ENCODE results near the gene ZNF679. TPM values are rescaled to one million over a fixed set of nuclear protein-coding genes. Genes with fewer than 3 reads are reported as not detected.
"Not testable (repeated sequence)": the region's sequence is repeated elsewhere in the genome, so short reads cannot be mapped to it uniquely, and the experiment has no call there.

Gene ZNF679
- polyA plus RNA-seq, 3 donors: not detected

DNA sequence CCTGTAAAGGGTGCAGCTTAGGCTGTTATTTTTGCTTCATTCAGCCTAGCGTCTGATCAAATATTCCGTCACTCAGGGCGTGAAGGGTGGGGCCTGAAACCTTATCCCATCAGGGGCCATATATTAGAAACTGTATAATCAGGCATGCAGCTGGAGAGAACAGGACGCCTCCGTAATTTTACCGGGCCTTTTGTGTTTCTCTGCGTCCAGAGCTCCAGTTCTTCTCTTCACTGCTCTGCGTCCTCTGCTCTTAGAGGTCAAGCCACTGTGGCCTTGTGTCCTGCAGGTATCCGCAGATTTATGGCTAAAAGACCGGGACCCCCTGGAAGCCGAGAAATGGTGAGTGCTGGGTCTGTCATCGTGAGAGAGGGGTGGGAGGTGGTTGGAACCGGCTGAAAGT lies 21.4 kb upstream of the ZNF679 start, which contains the start of gene ZNF735:
Gene ZNF735 (plus strand): TSS at position 301 of the 400 bp plus-strand sequence. CDS start 0 bp downstream, at position 301.
- H3K36me3 Mint-ChIP-seq: no peaks in the 10 kb centered on the region
- no peak within 1 kb of the TSS for H3K4me3 ChIP-seq (replicated peaks in 1 of 3; ENCODE audit: low read depth in 2 of 3, low read length in 3 of 3)
- no peaks in the 10 kb centered on the region for H3K4me1 Mint-ChIP-seq
- no peaks in the 10 kb centered on the region for H3K79me2 ChIP-seq (ENCODE audit: insufficient read depth, low read length)
- no peak within 1 kb of the TSS for H3K4me2 ChIP-seq (replicated peaks; ENCODE audit: extremely low read depth, low read length, poor library complexity, severe bottlenecking)
- peaks cover 0 to 3% (median 0%) of the 10 kb centered on the region in 3 donors for H3K27me3 Mint-ChIP-seq (ENCODE audit: low read depth in 3 of 3)
- H4K20me1 ChIP-seq (ENCODE audit: insufficient read depth, low read length): no peaks in the 10 kb centered on the region
- no peak within 1 kb of the TSS for H3K27ac ChIP-seq (ENCODE audit: low read depth in 1 of 2, low read length in 2 of 2)
- no peak within 1 kb of the TSS for H3K9ac ChIP-seq (ENCODE audit: insufficient read depth, low read length, poor library complexity, severe bottlenecking)
- H3K27ac Mint-ChIP-seq: no peak within 1 kb of the TSS
- peaks cover 65 to 68% of the 10 kb centered on the region in 2 donors for H3K9me3 ChIP-seq (replicated peaks in 1 of 2; ENCODE audit: control insufficient read depth in 1 of 2, insufficient read depth in 1 of 2, low read length in 2 of 2)
- H2AFZ ChIP-seq (ENCODE audit: insufficient read depth, low read depth, low read length, poor library complexity, severe bottlenecking): no peak within 1 kb of the TSS
- TF ChIP-seq, protein P1, sequence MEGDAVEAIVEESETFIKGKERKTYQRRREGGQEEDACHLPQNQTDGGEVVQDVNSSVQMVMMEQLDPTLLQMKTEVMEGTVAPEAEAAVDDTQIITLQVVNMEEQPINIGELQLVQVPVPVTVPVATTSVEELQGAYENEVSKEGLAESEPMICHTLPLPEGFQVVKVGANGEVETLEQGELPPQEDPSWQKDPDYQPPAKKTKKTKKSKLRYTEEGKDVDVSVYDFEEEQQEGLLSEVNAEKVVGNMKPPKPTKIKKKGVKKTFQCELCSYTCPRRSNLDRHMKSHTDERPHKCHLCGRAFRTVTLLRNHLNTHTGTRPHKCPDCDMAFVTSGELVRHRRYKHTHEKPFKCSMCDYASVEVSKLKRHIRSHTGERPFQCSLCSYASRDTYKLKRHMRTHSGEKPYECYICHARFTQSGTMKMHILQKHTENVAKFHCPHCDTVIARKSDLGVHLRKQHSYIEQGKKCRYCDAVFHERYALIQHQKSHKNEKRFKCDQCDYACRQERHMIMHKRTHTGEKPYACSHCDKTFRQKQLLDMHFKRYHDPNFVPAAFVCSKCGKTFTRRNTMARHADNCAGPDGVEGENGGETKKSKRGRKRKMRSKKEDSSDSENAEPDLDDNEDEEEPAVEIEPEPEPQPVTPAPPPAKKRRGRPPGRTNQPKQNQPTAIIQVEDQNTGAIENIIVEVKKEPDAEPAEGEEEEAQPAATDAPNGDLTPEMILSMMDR (IDR thresholded peaks at IDR 0.05): no peak
- H3K36me3 ChIP-seq (replicated peaks in 1 of 2; ENCODE audit: control insufficient read depth in 1 of 2, insufficient read depth in 2 of 2, low read length in 2 of 2): no peaks in the 10 kb centered on the region
- WGBS (ENCODE audit: insufficient coverage): 93% methylated on average over 10 of the region's 13 CpGs
- peaks cover 12 to 73% (median 63%) of the 10 kb centered on the region in 7 donors for H3K9me3 Mint-ChIP-seq
- H3K4me1 ChIP-seq (ENCODE audit: control insufficient read depth in 1 of 2, insufficient read depth in 2 of 2, low read length in 2 of 2): no peaks in the 10 kb centered on the region
- no peak within 1 kb of the TSS for H3K4me3 Mint-ChIP-seq
- intact Hi-C loops (cut with micrococcal nuclease): no loop called here
- DNase-seq: no peak
- H3K27me3 ChIP-seq (ENCODE audit: control insufficient read depth in 2 of 2, insufficient read depth in 2 of 2, low read length in 2 of 2): no peaks in the 10 kb centered on the region

DNA sequence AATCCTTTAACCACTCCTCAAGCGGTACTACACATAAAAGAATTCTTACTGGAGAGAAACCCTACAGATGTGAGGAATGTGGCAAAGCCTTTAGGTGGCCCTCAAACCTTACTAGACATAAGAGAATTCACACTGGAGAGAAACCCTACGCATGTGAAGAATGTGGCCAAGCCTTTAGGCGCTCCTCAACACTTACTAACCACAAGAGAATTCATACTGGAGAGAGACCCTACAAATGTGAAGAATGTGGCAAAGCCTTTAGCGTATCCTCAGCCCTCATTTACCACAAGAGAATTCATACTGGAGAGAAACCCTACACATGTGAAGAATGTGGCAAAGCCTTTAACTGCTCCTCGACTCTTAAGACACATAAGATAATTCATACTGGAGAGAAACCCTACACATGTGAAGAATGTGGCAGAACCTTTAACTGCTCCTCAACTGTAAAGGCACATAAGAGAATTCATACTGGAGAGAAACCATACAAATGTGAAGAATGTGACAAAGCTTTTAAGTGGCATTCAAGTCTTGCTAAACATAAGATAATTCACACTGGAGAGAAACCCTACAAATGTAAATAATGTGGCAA lies 8.5 kb upstream of the ZNF679 start:
- intact Hi-C loops (cut with micrococcal nuclease); H3K9ac ChIP-seq (ENCODE audit: insufficient read depth, low read length, poor library complexity, severe bottlenecking); H2AFZ ChIP-seq (ENCODE audit: insufficient read depth, low read depth, low read length, poor library complexity, severe bottlenecking); H3K4me2 ChIP-seq (replicated peaks; ENCODE audit: extremely low read depth, low read length, poor library complexity, severe bottlenecking); H3K4me3 Mint-ChIP-seq; H3K4me3 ChIP-seq (replicated peaks in 1 of 3; ENCODE audit: low read depth in 2 of 3, low read length in 3 of 3); H3K4me1 ChIP-seq (ENCODE audit: control insufficient read depth in 1 of 2, insufficient read depth in 2 of 2, low read length in 2 of 2); H3K27ac ChIP-seq (ENCODE audit: low read depth in 1 of 2, low read length in 2 of 2); H4K20me1 ChIP-seq (ENCODE audit: insufficient read depth, low read length); H3K27ac Mint-ChIP-seq; DNase-seq; H3K79me2 ChIP-seq (ENCODE audit: insufficient read depth, low read length); H3K4me1 Mint-ChIP-seq; H3K36me3 ChIP-seq (replicated peaks in 1 of 2; ENCODE audit: control insufficient read depth in 1 of 2, insufficient read depth in 2 of 2, low read length in 2 of 2); H3K36me3 Mint-ChIP-seq; H3K27me3 ChIP-seq (ENCODE audit: control insufficient read depth in 2 of 2, insufficient read depth in 2 of 2, low read length in 2 of 2); H3K27me3 Mint-ChIP-seq (ENCODE audit: low read depth in 3 of 3): not testable (repeated sequence)
- H3K9me3 ChIP-seq (replicated peaks in 1 of 2; ENCODE audit: control insufficient read depth in 1 of 2, insufficient read depth in 1 of 2, low read length in 2 of 2): peaks cover 37 to 69% of the 10 kb centered on the region in 2 donors
- WGBS (ENCODE audit: insufficient coverage): no CpG with 5 or more reads among the region's 5 CpGs
- peaks cover 7 to 66% (median 44%) of the 10 kb centered on the region in 7 donors for H3K9me3 Mint-ChIP-seq
